GM12864 (cell line): ENCODE data around the gene NPHP3.

Experiments
- DNase-seq: peaks from one replicate; pipeline ENCODE4 v3.0.0-alpha.2; 2011; ENCODE audit warnings: low read depth
- H3K4me3 ChIP-seq: 2 replicates; pipeline ENCODE4 v1.5.1; 2011; ENCODE audit warnings: mild to moderate bottlenecking, low read depth, low read length, control low read depth
- TF ChIP-seq, protein P1 (sequence below): IDR thresholded peaks from 2 replicates; pipeline ENCODE4 v1.5.1; 2011; ENCODE audit warnings: low read depth, mild to moderate bottlenecking, moderate library complexity, low read length, control low read depth, inconsistent platforms; ENCODE audit errors: missing control alignments

The NPHP3 gene

DNA sequence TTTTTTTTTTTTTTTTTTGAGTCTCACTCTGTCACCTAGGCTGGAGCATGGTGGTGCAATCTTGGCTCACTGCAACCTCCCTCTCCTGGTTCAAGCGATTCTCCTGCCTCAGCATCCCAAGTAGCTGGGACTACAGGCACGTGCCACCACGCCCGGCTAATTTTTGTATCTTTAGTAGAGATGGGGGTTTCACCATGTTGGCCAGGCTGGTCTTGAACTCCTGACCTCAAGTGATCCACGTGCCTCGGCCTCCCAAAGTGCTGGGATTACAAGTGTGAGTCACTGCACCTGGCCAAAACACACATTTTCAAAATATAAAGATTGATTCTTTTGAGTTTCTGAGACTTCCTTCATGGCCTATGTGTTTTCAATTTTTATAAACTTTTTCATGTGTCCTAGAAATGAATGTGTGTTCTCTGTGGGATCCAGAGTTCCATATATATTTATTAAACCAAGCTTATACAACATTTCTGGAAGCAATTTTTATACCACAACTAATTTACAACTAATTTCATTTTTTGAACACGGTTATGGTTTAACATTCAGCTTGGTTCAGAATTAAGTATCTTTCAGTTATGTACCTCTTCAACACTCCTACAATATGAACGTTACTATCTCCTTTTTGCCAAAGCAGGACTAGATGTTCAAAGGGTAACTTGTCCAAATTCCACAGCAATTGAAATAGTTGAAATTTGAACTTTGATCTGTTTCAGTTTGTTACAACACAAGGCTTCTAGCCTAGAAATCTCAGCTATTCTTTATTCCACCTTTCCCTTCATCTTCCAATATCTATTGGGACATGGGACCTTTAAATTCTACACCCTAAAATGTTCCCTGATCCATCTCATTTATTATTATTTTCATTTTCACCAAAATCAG is 64.1 kb downstream of the NPHP3 start:
- no peak for DNase-seq
- no peak overlapping the region for H3K4me3 ChIP-seq
- TF ChIP-seq, protein P1, sequence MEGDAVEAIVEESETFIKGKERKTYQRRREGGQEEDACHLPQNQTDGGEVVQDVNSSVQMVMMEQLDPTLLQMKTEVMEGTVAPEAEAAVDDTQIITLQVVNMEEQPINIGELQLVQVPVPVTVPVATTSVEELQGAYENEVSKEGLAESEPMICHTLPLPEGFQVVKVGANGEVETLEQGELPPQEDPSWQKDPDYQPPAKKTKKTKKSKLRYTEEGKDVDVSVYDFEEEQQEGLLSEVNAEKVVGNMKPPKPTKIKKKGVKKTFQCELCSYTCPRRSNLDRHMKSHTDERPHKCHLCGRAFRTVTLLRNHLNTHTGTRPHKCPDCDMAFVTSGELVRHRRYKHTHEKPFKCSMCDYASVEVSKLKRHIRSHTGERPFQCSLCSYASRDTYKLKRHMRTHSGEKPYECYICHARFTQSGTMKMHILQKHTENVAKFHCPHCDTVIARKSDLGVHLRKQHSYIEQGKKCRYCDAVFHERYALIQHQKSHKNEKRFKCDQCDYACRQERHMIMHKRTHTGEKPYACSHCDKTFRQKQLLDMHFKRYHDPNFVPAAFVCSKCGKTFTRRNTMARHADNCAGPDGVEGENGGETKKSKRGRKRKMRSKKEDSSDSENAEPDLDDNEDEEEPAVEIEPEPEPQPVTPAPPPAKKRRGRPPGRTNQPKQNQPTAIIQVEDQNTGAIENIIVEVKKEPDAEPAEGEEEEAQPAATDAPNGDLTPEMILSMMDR = no peak

DNA sequence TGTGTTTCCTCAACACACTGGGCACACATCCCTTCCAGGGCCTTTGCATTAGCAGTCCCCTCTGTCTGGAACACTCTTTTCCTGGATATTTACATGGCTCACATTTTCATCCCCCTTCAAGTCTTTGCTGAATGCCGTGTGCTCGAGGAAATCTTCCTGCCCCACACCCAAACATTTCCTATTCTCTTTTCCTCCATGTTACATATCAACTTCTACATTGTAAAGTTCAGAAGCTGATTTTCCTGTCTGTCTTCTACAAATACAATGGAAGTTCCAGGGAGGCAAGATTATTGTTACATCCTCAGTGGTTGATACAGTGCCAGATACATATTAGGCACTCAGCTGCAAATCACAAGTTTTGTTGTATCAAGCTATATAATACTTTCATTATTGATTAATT is 66.7 kb downstream of the NPHP3 start:
- H3K4me3 ChIP-seq = no peak overlapping the region
- TF ChIP-seq, protein P1 = no peak
- no peak for DNase-seq

DNA sequence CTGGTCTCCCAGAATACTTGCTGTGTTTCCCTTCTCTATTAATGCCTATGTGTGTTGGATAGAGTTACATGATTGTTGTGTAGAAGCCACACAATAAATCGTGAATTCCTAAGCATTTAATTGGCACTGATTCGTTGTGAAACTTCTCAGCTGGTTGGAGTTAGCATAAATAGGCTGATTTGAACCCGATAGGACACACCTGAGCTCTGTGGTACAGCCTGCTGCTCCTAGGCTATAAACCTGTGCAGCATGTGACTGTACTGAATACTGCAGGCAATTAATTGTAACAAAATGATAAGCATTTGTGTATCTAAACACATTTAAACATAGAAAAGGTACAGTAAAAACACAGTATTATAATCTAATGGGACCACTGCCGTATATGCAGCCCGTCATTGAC is 67.5 kb downstream of the NPHP3 start:
- no peak overlapping the region for H3K4me3 ChIP-seq
- TF ChIP-seq, protein P1 = no peak
- DNase-seq = no peak

DNA sequence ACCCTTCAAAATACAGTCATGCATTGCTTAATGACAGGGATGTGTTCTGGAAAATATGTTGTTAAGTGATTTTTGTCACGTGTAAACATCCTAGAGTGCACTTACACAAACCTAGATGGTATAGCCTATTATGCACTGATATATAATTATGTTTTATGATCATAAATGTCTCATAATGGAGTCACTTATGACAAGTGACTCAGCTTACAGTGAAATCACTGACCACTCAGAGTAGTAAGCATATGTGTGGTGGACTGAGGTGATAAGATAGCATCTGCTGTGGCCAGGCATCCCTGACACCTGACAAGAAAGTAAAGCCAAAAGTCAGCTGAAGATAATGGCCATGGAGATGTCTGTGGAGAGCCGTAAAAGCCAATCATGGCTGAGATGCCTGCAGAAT is 68.0 kb downstream of the NPHP3 start:
- TF ChIP-seq, protein P1 = no peak
- H3K4me3 ChIP-seq = no peak overlapping the region
- DNase-seq = no peak

DNA sequence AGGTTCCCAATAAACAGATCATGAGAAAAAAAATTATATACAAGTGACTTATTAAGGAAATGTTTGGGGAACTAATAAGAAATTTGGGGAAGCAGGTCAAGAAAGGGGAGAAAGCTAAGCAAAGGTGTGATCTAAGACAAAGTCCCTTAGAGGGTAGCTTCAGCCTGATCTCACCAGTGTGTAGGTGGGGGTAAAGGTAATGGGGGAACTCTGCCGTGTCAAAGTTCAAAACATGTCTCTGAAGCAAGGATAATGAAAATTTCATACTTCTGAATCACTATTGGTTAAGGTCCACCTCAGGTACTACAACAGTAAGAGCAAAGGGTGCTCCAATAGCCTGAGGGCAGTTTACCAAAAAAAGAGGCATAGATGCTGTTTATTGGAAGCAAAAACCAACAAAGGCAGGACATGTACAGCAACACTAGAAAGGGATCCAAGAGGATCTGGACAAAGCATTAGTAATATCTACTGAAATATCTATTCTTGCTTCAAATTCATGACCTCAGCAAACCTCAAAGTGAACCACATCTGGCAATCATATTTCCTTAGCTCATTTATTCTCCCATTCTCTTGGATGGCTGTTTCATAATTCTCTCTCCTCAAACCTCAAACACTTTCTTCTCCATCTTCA is 69.5 kb downstream of the NPHP3 start:
- TF ChIP-seq, protein P1 = no peak
- no peak overlapping the region for H3K4me3 ChIP-seq
- no peak for DNase-seq

DNA sequence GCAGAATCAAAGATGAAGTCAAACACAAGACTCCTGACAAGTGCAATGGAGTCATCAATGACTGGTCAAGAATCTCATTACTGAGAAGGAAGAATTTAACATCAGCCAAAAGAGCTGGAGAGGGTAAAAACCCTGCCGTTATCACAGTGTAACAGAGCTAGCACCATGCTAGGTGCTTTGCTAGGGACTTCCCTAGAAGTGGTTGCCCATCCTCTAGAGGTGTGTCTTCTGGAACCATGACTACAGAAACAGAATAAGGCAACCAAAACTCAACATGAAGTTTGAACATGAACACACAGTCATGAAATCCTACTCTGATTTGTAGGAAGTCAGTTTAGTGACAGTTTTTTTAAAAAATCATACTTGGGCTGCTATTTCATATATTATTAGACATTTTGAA is 72.1 kb downstream of the NPHP3 start:
- H3K4me3 ChIP-seq = no peak overlapping the region
- TF ChIP-seq, protein P1 = no peak
- DNase-seq = no peak
